HG03571 (cell line): ENCODE measurements around the gene GEN1.

ENCODE experiments used
- ATAC-seq: cut with Tn5 transposase; IDR thresholded peaks from one replicate; pipeline ENCODE4 v1.9.1; 2021; ENCODE audit not compliant: unreplicated experiment

Gene GEN1

DNA sequence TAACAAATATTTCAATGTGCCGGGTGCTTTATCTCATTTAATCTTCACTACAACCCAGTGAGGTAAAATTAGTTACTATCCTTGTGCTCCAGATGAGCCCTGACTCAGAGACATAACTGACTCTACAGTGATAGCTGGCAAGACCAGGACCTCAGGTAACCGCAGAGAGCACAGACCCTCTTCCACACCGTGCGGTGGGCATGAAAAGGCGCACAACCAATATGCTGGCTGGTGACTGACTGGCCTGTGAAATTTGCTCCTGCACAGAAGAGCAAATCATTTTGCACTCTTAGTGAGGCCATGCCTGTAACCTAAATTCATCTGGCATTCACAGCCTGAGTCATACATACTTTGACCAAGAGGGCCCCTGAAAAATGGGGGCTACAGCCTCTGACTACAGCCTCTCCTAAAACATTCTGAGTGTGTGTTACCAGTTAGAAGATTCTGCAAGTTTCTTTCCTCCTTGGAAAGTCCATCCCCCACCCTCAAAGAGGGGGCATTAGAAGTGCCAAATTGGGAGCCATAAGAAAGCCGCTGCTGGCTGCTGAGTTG, 39.9 kb downstream of the GEN1 start:
- no peak for ATAC-seq

DNA sequence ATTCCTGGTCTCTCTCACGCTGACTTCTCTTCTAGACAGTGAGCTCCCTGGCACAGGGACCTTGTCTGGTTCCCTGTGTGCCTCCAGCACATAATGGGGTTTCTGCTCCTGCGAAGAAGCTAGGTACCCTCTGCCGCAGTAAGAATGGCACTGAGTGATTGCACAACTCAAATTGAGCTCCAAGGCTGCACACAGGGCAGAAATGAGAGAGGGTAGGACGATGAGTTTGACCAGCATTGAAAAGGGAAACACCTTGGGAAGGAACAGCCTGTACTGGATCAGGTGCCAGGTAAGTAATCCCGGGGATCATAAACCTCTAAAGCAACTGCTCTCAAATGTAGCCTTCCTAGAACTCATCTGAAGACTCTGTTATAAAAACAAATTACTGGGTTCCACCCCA, 41.4 kb downstream of the GEN1 start:
- no peak for ATAC-seq

DNA sequence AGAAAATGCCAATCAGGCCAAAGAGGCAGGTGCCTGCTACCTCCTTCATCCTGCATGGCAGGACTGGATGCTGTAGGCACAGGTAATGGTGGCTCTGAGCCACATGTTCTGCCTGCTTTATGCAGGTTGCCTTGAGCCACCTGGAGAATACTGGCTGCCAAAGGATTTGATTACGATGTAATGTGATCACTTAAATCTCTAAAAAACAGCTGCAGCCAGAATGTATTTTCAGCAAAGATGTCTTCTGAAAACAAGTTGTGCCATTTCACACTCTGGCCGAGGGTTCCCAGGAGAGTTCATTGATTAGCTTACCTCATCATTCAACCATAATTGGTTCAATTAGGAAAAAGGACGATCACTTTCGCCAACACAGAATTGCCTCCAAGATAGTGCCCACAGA, 44.4 kb downstream of the GEN1 start:
- ATAC-seq, result no peak

DNA sequence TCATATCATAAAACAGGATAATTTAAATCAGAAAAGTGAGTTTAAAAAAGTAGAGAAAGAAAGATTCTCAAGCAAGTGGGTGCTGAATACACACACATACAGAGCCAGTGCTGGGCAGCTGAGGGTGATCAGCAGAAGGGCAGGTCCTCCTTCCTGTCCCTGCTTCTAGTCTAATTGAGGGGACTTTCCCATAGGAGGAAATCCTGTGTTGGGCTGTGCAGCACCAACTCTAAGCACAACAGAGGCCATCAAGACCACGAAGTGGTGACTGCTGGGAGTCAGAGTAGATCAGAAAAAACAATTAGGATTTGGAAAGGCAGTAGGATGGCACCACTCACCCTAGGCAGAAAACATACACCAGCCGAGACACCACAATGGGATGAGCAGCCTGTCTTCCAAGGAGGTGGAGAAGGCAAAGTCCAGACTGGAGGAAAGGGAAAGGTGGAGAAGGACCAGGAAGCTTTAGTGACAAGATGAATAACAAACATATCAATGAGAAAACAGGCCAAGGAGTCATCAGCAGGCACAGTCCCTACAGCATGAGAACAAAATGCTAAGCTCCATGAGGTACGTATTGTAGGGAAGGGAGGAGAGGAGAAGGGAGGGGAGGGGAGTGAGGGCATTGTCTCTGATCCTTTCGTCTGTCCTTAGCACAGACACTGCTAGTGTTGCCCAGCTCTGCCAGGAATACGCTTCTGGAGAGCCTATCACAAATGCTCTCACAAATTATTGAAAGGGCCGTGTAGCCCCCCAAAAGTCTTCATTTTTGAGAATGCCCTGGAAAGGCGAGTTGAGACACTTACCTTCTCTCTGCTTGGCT, 45.6 kb downstream of the GEN1 start:
- no peak for ATAC-seq

DNA sequence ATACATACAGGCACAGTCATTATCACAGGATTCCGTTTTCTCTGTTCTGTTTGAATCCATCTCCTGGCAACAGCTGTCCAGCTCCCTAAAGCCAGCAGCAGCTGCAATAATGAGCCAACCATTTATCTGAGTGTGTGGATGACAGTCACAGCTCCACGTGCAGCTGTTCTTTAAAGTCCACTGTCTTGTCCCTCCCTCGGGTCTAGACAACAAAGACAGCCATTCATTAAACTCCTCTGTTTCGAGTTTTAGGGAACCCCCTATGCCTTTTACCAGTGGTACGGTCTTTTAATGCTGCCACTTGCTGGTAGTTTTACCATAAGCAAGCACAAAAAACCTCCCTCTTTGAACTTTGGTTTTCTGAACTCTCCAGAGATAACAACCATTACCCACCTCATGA, 46.3 kb downstream of the GEN1 start:
- no peak for ATAC-seq

DNA sequence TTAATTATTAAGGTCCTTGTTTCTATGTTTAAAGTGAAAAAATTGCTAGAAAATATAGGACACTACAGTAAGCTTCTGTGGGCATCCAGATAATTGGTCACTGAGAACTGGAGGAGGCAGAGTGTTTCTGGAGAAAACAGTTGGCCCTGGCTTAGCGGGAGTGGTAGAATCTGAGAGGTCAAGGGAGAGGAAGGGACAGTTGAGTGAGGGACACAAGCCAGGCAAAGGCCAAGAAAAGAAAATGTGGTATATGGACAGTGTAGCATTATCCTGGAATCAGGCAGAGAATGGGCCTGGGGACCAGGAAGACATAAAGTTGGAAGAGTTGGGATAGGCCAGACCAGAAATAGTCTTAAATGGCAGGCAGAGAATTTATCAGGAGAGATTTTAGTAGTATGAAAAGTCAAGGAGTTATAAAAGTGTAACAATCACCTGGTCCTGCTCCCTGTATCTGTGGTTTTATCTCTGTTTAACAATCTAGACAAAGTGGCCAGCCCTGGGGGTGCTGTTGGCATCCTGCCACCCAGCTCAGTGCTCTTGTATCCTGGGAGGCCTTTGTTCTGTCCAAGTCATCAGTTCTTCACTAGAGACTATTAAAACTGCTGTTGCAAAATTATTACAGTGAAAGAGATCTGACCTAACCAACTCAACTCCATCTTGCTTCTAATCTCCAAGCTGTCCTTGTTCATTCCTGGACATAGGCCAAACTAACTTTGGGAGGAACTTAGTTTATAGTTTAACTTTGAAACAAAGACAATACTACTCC, 46.9 kb downstream of the GEN1 start:
- ATAC-seq, result no peak

DNA sequence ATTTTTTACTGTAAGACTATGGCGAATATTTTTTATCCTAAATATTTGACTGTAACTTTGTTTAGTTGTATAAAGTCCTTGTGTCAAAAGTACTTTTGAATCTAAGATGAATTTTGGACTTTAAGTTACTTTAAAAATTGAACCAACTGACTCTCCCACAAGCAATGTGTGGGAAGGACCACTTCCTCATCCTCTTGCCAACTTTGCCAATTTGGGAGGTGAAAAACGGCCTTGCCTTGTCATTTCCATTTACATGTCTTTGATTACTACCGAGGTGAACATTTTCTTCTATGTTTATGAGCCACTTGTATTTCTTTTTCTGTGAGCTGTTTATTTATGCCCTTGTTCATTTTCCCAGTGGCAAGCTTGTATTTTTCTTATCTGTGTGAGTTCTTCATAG, 49.6 kb downstream of the GEN1 start:
- no peak for ATAC-seq

DNA sequence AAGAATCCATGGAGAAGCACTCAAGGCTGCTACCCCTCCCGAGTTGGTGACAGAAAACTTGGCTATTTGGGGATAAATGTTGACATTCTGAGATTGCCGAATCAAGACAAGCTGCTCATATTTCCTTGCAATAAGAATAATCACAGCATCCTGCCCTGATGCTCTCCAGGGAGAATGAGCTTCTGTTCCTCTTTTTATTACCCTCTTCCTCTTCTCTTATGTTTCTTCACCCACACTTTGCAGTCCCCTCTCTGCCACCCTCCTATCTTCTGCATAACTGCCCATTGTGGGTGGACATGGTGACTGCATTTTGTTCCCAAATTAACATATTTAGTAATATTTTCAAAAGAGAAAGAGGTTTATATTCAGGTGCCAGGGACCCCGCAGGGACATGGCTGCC, 50.4 kb downstream of the GEN1 start:
- peak; percentile 68 for ATAC-seq

DNA sequence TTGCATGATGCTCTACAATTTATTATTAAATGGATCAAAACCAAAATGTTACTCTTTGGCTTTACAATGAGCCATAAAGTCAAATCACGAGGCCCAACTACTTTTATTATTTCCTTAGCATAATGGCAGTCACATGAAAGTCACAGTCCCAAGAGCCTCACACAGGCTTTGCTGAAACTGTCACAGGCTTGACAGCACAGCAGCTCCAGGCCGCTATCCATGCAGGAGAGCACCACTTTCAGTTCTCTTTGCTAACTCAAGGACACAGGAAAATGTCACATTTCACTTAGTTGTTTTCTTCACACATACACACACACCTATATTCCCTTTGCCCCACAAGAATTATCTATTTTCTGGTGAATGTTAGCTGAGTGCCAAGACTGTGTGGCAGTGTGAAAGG, 51.2 kb downstream of the GEN1 start:
- ATAC-seq, result peak; percentile 39

DNA sequence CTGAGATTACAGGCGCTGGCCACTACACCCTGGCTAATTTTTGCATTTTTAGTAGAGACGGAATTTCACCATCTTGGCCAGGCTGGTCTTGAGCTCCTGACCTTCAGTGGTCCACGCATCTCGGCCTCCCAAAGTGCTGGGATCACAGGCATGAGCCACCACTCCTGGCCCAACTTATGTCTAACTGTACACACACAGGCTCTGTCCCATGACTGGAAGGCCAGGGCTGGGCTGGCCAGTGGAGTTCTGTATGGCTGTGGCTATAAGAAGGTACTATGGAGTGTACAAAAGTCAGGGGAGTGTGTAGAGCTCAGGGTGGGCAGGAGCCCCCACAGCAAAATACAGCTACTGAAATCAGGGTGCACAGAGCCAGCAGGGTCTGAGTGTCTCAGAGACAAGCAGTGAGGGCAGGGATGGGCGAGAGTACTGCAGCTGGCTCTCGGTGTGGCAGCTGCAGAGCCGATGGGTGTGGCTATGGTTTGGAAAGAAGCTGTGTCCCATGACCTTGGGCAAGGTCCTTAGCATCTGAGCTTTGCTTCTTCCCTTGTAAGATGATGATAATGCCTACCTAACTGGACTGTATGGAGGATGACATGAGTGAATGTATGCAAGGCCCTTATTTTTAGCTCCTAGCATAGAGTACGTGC, 51.9 kb downstream of the GEN1 start:
- no peak for ATAC-seq

DNA sequence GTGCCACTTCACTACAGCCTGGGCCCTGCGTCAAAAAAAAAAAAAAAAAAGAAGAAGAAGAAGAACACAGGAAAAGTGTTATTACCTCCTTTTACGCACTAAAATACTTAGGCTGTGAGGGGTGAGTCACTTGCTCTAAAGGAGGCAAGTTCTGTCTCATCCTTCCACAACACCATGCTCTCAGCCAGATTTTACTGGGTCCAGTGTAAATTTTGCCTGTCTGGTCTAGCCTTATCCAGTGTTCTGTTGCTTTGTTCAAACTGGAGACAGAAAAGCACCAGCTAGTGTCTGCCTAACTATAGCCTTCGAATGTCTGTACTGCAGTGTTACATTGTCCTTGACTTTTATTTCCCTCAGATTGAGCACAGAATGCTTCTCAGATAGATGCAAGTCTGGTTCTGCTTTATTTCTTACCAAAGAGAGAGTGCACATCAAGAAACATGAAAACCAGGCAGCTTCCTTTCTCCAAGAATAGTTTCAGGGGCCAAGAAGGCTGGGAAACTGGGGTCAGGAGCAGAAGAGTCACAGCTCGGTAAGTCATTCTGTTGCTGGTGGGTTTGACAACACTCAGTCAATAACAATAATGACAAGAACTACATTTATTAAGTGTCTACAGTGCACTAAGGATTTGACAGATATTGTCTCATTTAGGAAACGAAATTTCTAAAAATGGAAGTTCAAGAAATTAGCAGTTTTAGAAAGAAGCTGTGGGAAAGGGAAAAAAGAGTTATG, 59.2 kb downstream of the GEN1 start:
- ATAC-seq, result peak; percentile 43

DNA sequence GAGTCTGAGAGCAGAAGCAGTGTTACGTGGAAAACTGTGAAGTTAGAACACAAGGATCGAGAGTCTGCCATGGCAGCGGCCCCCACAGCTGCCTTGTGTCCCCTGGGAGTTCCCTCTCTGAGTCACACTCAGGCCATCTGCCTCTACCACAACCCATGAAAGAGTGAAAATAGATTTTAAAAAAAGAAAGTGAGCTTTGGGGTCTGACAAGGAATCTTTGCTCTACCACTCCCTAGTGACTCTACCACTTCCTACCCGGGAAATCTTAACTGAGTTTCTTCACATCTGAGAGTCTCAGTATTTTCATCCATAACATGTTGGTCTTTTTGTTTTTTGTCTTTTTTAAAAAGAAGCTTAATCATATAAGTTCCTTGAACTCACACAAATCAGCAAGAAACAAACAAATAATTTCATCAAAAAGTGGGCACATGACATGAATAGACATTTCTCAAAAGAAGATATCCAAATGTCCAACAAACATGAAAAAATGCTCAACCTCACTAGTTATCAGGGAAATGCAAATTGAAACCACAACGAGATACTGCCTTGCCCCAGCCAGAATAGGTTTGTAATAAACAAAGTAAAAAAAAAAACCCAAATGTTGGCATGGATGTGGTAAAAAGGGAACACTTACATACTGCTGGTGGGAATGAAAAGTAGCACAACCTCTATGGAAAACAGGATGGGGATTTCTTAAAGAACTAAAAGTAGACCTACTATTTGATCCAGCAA, 60.0 kb downstream of the GEN1 start:
- peak; percentile 90 for ATAC-seq

DNA sequence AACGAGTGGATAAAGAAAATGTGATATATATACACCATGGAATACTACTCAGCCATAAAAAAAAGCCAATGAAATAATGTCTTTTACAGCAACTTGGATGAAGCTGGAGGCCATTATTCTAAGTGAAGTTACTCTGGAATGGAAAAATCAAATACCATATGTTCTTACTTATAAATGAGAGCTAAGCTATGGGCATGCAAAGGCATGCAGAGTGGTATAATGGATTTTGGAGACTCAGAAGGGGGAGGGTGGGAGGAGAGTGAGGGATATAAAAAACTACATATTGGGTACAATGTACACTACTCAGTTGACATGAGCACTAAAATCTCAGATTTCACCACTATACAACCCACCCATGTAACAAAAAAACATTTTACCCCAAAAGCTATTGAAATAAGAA, 60.7 kb downstream of the GEN1 start:
- ATAC-seq, result no peak

DNA sequence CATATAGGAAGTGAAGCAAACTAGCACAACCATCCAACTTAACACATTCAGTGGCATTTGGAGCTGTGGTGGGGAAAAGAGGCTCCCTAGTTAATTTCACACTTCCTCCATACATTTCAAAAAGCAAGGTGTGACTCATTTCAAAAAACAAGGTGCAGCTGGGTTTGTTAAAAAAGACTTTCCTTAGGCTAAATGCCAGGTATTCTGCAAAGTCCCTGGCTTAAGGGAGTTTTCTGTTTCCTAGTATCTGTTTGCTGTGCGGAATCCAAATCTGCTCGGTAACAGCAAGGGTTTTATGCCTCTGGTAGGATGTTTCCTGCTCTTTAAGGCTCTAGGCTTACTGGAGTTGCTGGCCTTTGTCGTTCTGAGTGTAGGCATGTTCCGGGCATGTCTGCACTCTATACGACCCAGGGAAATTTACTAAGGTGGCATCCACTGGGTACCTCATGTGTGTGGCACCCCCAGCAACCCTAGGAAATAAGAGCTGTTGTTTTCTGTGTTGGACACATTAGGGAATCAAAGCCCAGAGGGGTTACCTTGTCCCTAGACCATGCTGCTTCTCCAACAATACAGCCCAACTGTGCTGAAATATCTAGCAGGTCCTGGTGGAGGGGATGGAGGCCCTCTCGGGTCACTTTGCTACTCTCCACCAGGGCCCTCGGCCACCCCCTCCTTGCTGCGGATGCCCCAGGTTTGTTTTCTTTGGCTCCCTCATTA, 61.7 kb downstream of the GEN1 start:
- no peak for ATAC-seq

DNA sequence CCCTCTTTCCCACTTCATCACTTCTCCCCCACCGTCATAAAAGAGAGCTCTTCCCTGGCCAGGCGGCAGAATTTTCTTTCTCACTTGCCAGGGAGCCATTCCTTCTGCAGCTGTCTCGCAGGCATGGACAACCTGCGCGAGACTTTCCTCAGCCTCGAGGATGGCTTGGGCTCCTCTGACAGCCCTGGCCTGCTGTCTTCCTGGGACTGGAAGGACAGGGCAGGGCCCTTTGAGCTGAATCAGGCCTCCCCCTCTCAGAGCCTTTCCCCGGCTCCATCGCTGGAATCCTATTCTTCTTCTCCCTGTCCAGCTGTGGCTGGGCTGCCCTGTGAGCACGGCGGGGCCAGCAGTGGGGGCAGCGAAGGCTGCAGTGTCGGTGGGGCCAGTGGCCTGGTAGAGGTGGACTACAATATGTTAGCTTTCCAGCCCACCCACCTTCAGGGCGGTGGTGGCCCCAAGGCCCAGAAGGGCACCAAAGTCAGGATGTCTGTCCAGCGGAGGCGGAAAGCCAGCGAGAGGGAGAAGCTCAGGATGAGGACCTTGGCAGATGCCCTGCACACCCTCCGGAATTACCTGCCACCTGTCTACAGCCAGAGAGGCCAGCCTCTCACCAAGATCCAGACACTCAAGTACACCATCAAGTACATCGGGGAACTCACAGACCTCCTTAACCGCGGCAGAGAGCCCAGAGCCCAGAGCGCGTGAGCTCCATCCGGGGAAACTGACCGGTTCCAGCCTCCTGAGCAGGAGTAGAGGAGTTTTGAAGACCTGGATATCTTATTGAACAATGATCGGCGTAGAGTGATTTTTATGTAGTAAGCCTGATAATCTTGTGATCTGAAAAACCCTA, 62.7 kb downstream of the GEN1 start, which contains the start of gene MSGN1:
MSGN1 (plus strand) TSS at position 65 of the 850 bp plus-strand sequence; CDS start at position 124, 59 bp downstream.
- ATAC-seq, result no peak

DNA sequence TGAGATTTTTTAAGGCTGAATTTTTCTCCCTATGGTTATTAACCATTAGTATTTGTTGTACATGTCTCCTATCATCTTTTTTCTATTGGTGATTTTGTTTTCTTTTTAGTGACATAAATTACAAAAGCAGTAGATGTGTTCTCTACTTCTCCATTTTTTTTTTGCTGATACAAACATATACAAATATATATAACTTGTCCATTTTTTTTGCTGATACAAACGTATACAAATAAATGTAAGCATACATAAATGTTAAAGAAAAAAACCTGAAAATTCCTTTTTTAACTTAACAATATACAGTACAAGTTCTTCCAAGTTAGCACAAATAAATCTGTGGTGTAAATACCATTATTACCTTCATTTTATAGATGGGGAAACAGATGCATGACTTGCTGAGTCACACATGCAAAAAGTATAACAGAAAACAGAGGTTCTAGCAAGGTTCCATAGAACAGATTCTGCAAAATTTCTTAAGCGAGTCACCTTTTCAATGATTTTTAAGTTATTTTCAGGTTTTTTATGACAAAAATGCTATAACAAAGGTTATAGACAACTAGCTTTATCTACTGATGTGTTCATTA, 64.4 kb downstream of the GEN1 start:
- ATAC-seq, result no peak

DNA sequence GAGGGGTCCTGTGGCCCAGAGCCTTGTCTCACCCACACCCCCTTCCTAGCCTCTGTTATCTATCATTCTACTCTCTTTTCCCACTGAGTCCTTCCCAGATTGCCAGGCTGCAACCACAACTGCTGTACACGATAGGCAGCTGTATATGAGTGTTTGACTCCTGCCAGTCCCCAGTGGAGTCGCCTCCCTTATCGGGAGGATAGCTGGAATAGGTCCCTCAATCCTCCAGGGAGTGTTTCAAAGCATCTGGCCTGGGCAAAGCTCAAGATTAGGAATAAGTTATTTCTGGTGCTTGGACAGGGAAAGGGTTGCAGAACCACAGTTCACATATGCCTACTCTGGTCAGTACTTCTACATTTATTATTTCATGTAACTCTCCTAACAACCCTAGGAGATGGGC, 67.1 kb downstream of the GEN1 start:
- ATAC-seq, result no peak
